Measurements from ENCODE around the gene PHF14. TPM values are rescaled to one million over a fixed set of nuclear protein-coding genes. Genes with fewer than 3 reads are reported as not detected.

Gene PHF14
- total RNA-seq, 1 donor from 2014 or later: 23.1 TPM

DNA sequence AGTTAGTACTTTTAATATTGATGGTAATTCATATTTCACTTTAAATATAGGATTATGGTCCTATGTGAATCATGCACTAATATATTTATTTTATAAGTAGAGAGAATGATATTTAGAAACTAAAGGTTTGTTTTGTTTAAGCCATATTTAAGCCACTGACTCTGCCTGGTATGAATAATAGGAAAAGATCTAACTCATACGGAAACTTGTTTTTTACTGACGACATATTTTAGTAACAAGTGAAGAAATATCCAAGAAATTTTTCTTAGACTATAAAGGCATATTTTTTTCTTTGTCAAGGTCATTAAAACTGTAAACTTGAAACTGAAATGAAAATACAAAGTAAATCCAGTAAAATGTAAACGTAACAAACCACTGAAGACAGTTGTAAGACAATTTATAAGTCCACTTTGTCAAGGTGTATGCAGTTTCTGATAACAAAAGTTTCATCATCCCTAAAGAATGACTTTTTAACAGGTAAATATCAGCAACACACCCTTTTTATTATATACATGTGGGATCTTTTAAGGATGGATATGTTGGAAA, 147.1 kb downstream of the PHF14 start:
- H3K9me3 Mint-ChIP-seq (ENCODE audit: low read depth): no peaks in the 10 kb centered on the region
- no peaks in the 10 kb centered on the region for H3K27me3 Mint-ChIP-seq (ENCODE audit: low read depth)
- no peak overlapping the region for H3K4me3 Mint-ChIP-seq (ENCODE audit: unreplicated experiment)
- TF ChIP-seq CTCF (IDR thresholded peaks at IDR 0.05): no peak
- DNase-seq (ENCODE audit: low spot score): no peak
- H3K36me3 Mint-ChIP-seq (ENCODE audit: low read depth): peaks cover 10% of the 10 kb centered on the region
- peaks cover 3% of the 10 kb centered on the region for H3K4me1 Mint-ChIP-seq (ENCODE audit: low read depth)
- H3K27ac Mint-ChIP-seq (ENCODE audit: unreplicated experiment): no peak overlapping the region

DNA sequence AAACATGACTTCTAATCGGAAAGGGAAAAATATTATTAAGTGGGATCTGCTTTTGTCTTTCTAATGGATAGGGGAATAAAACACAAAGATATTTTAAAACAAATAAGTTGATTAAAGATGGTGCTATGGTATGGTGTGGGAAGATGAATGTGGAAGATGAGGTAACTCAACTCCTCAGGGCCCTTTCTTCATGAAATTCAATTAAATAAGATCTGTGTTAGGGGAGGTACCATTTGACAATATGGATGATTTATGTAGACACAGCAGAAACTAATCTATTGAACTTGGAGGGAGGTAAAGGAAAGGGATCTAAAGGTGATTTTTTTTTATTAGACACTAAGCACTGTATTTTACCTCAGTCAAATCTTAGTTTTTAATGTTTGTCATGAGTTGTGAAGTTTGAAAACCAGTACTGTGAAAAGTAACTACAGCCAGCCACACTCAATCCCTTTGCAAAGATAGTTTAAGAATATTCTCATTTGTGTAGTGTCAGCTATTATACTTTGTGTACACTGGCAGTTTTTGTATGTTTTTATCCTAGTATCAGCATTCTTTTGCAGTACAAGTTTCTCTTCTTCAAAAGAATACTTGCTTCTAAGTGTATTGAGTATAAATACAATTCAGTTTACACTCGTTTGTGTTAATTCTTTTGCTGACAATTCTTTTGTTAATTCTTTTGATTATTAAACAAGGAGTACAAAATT, 151.3 kb downstream of the PHF14 start:
- H3K4me3 Mint-ChIP-seq (ENCODE audit: unreplicated experiment): no peak overlapping the region
- no peak for TF ChIP-seq CTCF (IDR thresholded peaks at IDR 0.05)
- H3K36me3 Mint-ChIP-seq (ENCODE audit: low read depth): peaks cover 5% of the 10 kb centered on the region
- H3K27ac Mint-ChIP-seq (ENCODE audit: unreplicated experiment): no peak overlapping the region
- H3K27me3 Mint-ChIP-seq (ENCODE audit: low read depth): no peaks in the 10 kb centered on the region
- H3K9me3 Mint-ChIP-seq (ENCODE audit: low read depth): no peaks in the 10 kb centered on the region
- H3K4me1 Mint-ChIP-seq (ENCODE audit: low read depth): peaks cover 35% of the 10 kb centered on the region
- no peak for DNase-seq (ENCODE audit: low spot score)

DNA sequence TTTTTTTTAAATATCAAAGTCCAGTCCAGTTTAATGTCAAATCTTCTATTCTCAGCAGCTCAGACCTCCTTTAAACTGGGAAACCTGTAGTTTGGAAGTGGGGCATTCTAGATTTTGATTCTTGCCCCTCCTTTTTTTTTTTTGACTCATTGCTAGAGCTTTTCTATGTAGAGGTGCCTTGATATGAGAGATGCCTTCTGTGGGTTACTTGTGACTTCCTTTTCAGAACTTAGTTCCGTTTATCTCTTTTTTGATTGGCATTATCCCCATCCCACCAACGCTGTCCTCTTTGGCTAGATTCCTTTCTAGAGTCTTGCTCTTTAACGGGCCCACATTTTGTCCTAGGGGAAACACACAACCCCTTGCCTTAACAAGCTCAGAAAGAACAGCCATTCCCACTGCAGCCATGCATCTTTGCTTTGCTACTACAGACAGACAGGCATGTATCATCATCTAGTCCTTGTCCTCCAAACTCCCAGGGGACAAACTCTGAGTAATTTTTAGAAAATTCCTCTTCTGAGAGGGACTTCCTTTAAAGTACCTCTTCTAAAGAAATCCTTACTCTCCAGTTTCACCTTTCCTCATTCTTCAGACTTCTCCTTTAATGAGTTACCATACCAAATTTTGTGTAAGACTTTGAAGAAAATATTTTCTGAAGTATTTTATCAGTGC, 153.6 kb downstream of the PHF14 start:
- Mint-ChIP-seq H3K27me3 (ENCODE audit: low read depth) (no peaks in the 10 kb centered on the region), H3K27ac (ENCODE audit: unreplicated experiment) (no peak overlapping the region), H3K4me3 (ENCODE audit: unreplicated experiment) (no peak overlapping the region), H3K4me1 (ENCODE audit: low read depth) (peaks cover 46% of the 10 kb centered on the region), H3K36me3 (ENCODE audit: low read depth) (peaks cover 3% of the 10 kb centered on the region), H3K9me3 (ENCODE audit: low read depth) (no peaks in the 10 kb centered on the region)
- DNase-seq (ENCODE audit: low spot score): no peak
- no peak for TF ChIP-seq CTCF (IDR thresholded peaks at IDR 0.05)

DNA sequence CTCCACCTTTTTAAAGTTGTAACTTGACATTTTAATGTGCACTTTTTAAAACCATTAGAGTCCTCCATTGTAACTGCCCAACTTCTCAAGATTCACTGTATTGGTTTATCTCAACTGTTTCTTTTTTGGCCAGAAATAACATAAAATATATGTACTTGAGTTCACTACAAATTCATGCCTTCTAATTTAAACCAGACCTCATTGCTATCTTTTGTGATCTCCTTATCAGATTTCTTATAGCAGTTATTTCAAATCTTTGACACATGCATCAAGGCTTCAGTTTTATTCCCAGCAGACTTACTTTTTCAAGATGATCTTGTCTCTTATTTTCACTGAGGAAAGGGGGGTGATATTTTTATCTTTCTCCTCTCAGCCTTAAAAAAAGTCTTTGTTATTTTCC, 154.3 kb downstream of the PHF14 start:
- no peak overlapping the region for H3K27ac Mint-ChIP-seq (ENCODE audit: unreplicated experiment)
- H3K9me3 Mint-ChIP-seq (ENCODE audit: low read depth): no peaks in the 10 kb centered on the region
- H3K27me3 Mint-ChIP-seq (ENCODE audit: low read depth): no peaks in the 10 kb centered on the region
- no peak overlapping the region for H3K4me3 Mint-ChIP-seq (ENCODE audit: unreplicated experiment)
- peaks cover 3% of the 10 kb centered on the region for H3K36me3 Mint-ChIP-seq (ENCODE audit: low read depth)
- TF ChIP-seq CTCF (IDR thresholded peaks at IDR 0.05): no peak
- no peak for DNase-seq (ENCODE audit: low spot score)
- H3K4me1 Mint-ChIP-seq (ENCODE audit: low read depth): peaks cover 47% of the 10 kb centered on the region

DNA sequence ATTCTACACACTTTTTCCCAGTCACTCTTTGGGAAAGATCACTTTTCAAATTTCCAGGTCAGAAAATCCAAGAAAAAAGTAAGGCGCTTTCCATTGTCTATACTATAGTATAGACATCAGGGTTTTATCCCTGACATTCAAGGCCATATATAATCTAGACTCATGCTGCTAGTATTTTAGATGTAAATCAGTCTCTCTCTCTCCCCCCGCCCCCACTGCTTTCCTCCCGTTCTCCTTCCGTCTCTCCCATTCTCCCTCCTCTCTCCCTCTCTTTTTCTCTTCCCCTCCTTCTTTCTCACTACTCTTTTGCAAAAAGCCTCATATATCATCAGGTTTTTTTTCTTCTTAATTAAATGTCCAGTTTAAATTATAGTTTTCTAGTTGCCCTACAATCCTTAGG, 154.8 kb downstream of the PHF14 start:
- Mint-ChIP-seq H3K4me1 (ENCODE audit: low read depth) (peaks cover 47% of the 10 kb centered on the region), H3K36me3 (ENCODE audit: low read depth) (peaks cover 3% of the 10 kb centered on the region), H3K9me3 (ENCODE audit: low read depth) (no peaks in the 10 kb centered on the region), H3K27me3 (ENCODE audit: low read depth) (no peaks in the 10 kb centered on the region), H3K4me3 (ENCODE audit: unreplicated experiment) (no peak overlapping the region), H3K27ac (ENCODE audit: unreplicated experiment) (no peak overlapping the region)
- TF ChIP-seq CTCF (IDR thresholded peaks at IDR 0.05): no peak
- no peak for DNase-seq (ENCODE audit: low spot score)
